ENCODE data around the gene LCE1D.

LCE1D gene

GRCh38 chr1:152811671-152812070 lies 15.2 kb downstream of the LCE1D start, which contains the start of gene LCE1B:
Gene LCE1B (plus strand): TSS chr1:152811971. CDS start chr1:152812447, 476 bp downstream.
- no peak for DNase-seq (ENCODE audit: low spot score)

- no peak for DNase-seq (ENCODE audit: low spot score)
Measured at GRCh38 chr1:152817309-152817708, 20.8 kb downstream of the LCE1D start.

GRCh38 chr1:152823294-152823693 lies 26.8 kb downstream of the LCE1D start:
- DNase-seq (ENCODE audit: low spot score) = no peak

GRCh38 chr1:152824964-152825363 lies 28.4 kb downstream of the LCE1D start:
- no peak for DNase-seq (ENCODE audit: low spot score)

- no peak for DNase-seq (ENCODE audit: low spot score)
Measured at GRCh38 chr1:152827173-152827572, 30.7 kb downstream of the LCE1D start, which contains the start of gene LCE1A. Gene LCE1A (plus strand): TSS chr1:152827473. CDS start chr1:152827473, 0 bp downstream.

- no peak for DNase-seq (ENCODE audit: low spot score)
Measured at GRCh38 chr1:152836870-152837269, 40.3 kb downstream of the LCE1D start.

GRCh38 chr1:152842556-152842955 lies 46.0 kb downstream of the LCE1D start, which contains the start of gene LCE6A:
Gene LCE6A (plus strand): TSS chr1:152842856. CDS start chr1:152843521, 665 bp downstream.
- no peak for DNase-seq (ENCODE audit: low spot score)
